Measurements from ENCODE around the gene GPR171. TPM values are rescaled to one million over a fixed set of nuclear protein-coding genes. Genes with fewer than 3 reads are reported as not detected.

The GPR171 gene
- total RNA-seq, 4 donors from 2014 or later, result 1.7 to 8.7 (median 2.3) TPM

- no peaks in the 10 kb centered on the region for H3K4me1 ChIP-seq
- H3K9me3 ChIP-seq, result no peaks in the 10 kb centered on the region
- no peak overlapping the region for H3K27ac ChIP-seq
- intact Hi-C loops (cut with DNase I), result no loop called here
- no peak for DNase-seq
- H3K36me3 ChIP-seq, result no peaks in the 10 kb centered on the region
- H3K4me3 ChIP-seq (replicated peaks in 1 of 3), result no peak overlapping the region
- H3K27me3 ChIP-seq, result no peaks in the 10 kb centered on the region
- TF ChIP-seq POLR2A (IDR thresholded peaks at IDR 0.05), result no peak
- TF ChIP-seq CTCF (IDR thresholded peaks at IDR 0.05), result no peak
Observed at GRCh38 chr3:151196434-151196833, 6.6 kb downstream of the GPR171 start.

- Histone ChIP-seq H3K4me3 (replicated peaks in 1 of 3) (no peak overlapping the region), H3K27me3 (no peaks in the 10 kb centered on the region), H3K4me1 (no peaks in the 10 kb centered on the region), H3K36me3 (no peaks in the 10 kb centered on the region), H3K9me3 (no peaks in the 10 kb centered on the region), H3K27ac (no peak overlapping the region)
- TF ChIP-seq CTCF (IDR thresholded peaks at IDR 0.05) (no peak), POLR2A (IDR thresholded peaks at IDR 0.05) (no peak)
- intact Hi-C loops (cut with DNase I), result no loop called here
- 91 to 92% methylated on average over 1 of the region's 1 CpG for WGBS, 2 donors
- DNase-seq, result no peak
Observed at GRCh38 chr3:151195826-151196225, 7.2 kb downstream of the GPR171 start.

GRCh38 chr3:151192545-151192944 is 10.5 kb downstream of the GPR171 start:
- WGBS, 2 donors, result 96% methylated on average over 6 of the region's 6 CpGs
- Histone ChIP-seq H3K27me3 (no peaks in the 10 kb centered on the region), H3K9me3 (no peaks in the 10 kb centered on the region), H3K4me1 (peaks cover 0 to 5% of the 10 kb centered on the region in 2 donors), H3K27ac (no peak overlapping the region), H3K36me3 (no peaks in the 10 kb centered on the region), H3K4me3 (replicated peaks in 1 of 3) (no peak overlapping the region)
- intact Hi-C loops (cut with DNase I), result no loop called here
- no peak for TF ChIP-seq CTCF (IDR thresholded peaks at IDR 0.05)
- TF ChIP-seq POLR2A (IDR thresholded peaks at IDR 0.05), result no peak
- no peak for DNase-seq

- Histone ChIP-seq H3K9me3 (no peaks in the 10 kb centered on the region), H3K27ac (no peak overlapping the region), H3K36me3 (no peaks in the 10 kb centered on the region), H3K4me3 (replicated peaks in 1 of 3) (no peak overlapping the region), H3K27me3 (no peaks in the 10 kb centered on the region), H3K4me1 (peaks cover 0 to 5% of the 10 kb centered on the region in 2 donors)
- intact Hi-C loops (cut with DNase I), result no loop called here
- 93% methylated on average over 1 of the region's 1 CpG for WGBS, 2 donors
- no peak for TF ChIP-seq CTCF (IDR thresholded peaks at IDR 0.05)
- no peak for TF ChIP-seq POLR2A (IDR thresholded peaks at IDR 0.05)
- no peak for DNase-seq
Observed at GRCh38 chr3:151191095-151191494, 11.9 kb downstream of the GPR171 start.

GRCh38 chr3:151183265-151183671 is 19.7 kb downstream of the GPR171 start:
- H3K36me3 ChIP-seq, result no peaks in the 10 kb centered on the region
- H3K9me3 ChIP-seq, result no peaks in the 10 kb centered on the region
- H3K4me1 ChIP-seq, result no peaks in the 10 kb centered on the region
- intact Hi-C loops (cut with DNase I), result no loop called here
- TF ChIP-seq CTCF (IDR thresholded peaks at IDR 0.05) (no peak), POLR2A (IDR thresholded peaks at IDR 0.05) (no peak)
- H3K27ac ChIP-seq, result no peak overlapping the region
- H3K4me3 ChIP-seq (replicated peaks in 1 of 3), result no peak overlapping the region
- 66 to 74% methylated on average over 5 of the region's 5 CpGs for WGBS, 2 donors
- no peak for DNase-seq
- H3K27me3 ChIP-seq, result no peaks in the 10 kb centered on the region
